H9 (cell line): ENCODE results near the gene C2orf81. TPM values are rescaled to one million over a fixed set of nuclear protein-coding genes. Genes with fewer than 3 reads are reported as not detected.

Source experiments
- DNase-seq: peaks from one replicate; pipeline ENCODE4 v3.0.0-alpha.2; 2017
- H2AFZ ChIP-seq: one replicate; pipeline ENCODE4 v1.6.1; 2013; ENCODE audit warnings: mild to moderate bottlenecking, low read length, control low read depth, moderate library complexity
- H2AK5ac ChIP-seq: 2 replicates; pipeline ENCODE4 v1.6.1; 2013; ENCODE audit warnings: low read length, control low read depth, mixed read lengths; ENCODE audit not compliant: insufficient read length
- H2BK120ac ChIP-seq: one replicate; pipeline ENCODE4 v1.6.1; 2013; ENCODE audit warnings: low read depth, mild to moderate bottlenecking, low read length, control low read depth, inconsistent platforms; ENCODE audit not compliant: poor library complexity, severe bottlenecking
- H2BK12ac ChIP-seq: 2 replicates; pipeline ENCODE4 v1.6.1; 2013; ENCODE audit warnings: low read length, control low read depth, mixed read lengths, low read depth; ENCODE audit not compliant: insufficient read length
- H2BK15ac ChIP-seq: 2 replicates; pipeline ENCODE4 v1.6.1; 2013; ENCODE audit warnings: low read depth, low read length, control low read depth
- H2BK20ac ChIP-seq: one replicate; pipeline ENCODE4 v1.6.1; 2013; ENCODE audit warnings: low read depth, mild to moderate bottlenecking, low read length, control low read depth, inconsistent platforms; ENCODE audit not compliant: poor library complexity, severe bottlenecking
- H2BK5ac ChIP-seq: 2 replicates; pipeline ENCODE4 v1.6.1; 2013; ENCODE audit warnings: low read length, control low read depth, mixed read lengths; ENCODE audit not compliant: insufficient read length
- H3K14ac ChIP-seq: 2 replicates; pipeline ENCODE4 v1.6.1; 2013; ENCODE audit warnings: low read length, control low read depth; ENCODE audit not compliant: insufficient read depth
- H3K18ac ChIP-seq: 2 replicates; pipeline ENCODE4 v1.6.1; 2013; ENCODE audit warnings: low read depth, mild to moderate bottlenecking, mixed read lengths, low read length, control low read depth; ENCODE audit not compliant: insufficient read length
- H3K23ac ChIP-seq: 2 replicates; pipeline ENCODE4 v1.6.1; 2013; ENCODE audit warnings: low read length, control low read depth, mixed read lengths, low read depth; ENCODE audit not compliant: insufficient read length
- H3K23me2 ChIP-seq: 2 replicates; pipeline ENCODE4 v1.6.1; 2013; ENCODE audit warnings: low read depth, mild to moderate bottlenecking, mixed read lengths, low read length, control low read depth; ENCODE audit not compliant: insufficient read length, poor library complexity, severe bottlenecking
- H3K27ac ChIP-seq: 2 replicates; pipeline ENCODE4 v1.5.1; 2013; ENCODE audit warnings: low read length, control low read depth, mixed read lengths, low read depth; ENCODE audit not compliant: insufficient read length
- H3K27me3 ChIP-seq: 2 replicates; pipeline ENCODE4 v1.6.1; 2013; ENCODE audit warnings: low read length, control low read depth, inconsistent platforms; ENCODE audit not compliant: insufficient read depth
- H3K4ac ChIP-seq: 2 replicates; pipeline ENCODE4 v1.6.1; 2013; ENCODE audit warnings: low read depth, mild to moderate bottlenecking, control low read depth, inconsistent platforms, low read length, moderate library complexity
- H3K4me1 ChIP-seq: 2 replicates; pipeline ENCODE4 v1.6.1; 2013; ENCODE audit warnings: low read length, control low read depth, inconsistent platforms; ENCODE audit not compliant: insufficient read depth
- H3K4me2 ChIP-seq: 2 replicates; pipeline ENCODE4 v1.6.1; 2013; ENCODE audit warnings: low read length, control low read depth, mixed read lengths; ENCODE audit not compliant: insufficient read length, insufficient read depth
- H3K56ac ChIP-seq: 2 replicates; pipeline ENCODE4 v1.6.1; 2013; ENCODE audit warnings: low read depth, mild to moderate bottlenecking, mixed read lengths, low read length, control low read depth; ENCODE audit not compliant: insufficient read length
- H3K79me1 ChIP-seq: 2 replicates; pipeline ENCODE4 v1.6.1; 2013; ENCODE audit warnings: low read depth, mild to moderate bottlenecking, moderate library complexity, low read length, control low read depth, inconsistent platforms; ENCODE audit not compliant: insufficient read depth, poor library complexity, severe bottlenecking
- H3K79me2 ChIP-seq: 2 replicates; pipeline ENCODE4 v1.6.1; 2013; ENCODE audit warnings: low read length, control low read depth, inconsistent platforms; ENCODE audit not compliant: insufficient read depth
- H3K9ac ChIP-seq: 2 replicates; pipeline ENCODE4 v1.6.1; 2013; ENCODE audit warnings: low read length, control low read depth, mixed read lengths; ENCODE audit not compliant: insufficient read length; ENCODE audit errors: extremely low read depth
- H3K9me3 ChIP-seq: one replicate; pipeline ENCODE4 v1.6.1; 2013; ENCODE audit warnings: low read depth, low read length, inconsistent platforms; ENCODE audit not compliant: control insufficient read depth
- H3T11ph ChIP-seq: one replicate; pipeline ENCODE4 v1.6.1; 2013; ENCODE audit warnings: mild to moderate bottlenecking, low read length, control low read depth, inconsistent platforms
- H4K20me1 ChIP-seq: one replicate; pipeline ENCODE4 v1.6.1; 2013; ENCODE audit not compliant: control insufficient read depth, insufficient read length, insufficient read depth
- H4K5ac ChIP-seq: 2 replicates; pipeline ENCODE4 v1.6.1; 2013; ENCODE audit warnings: low read depth, mild to moderate bottlenecking, mixed read lengths, low read length, control low read depth; ENCODE audit not compliant: insufficient read length
- H4K8ac ChIP-seq: replicated peaks from 2 replicates; pipeline ENCODE4 v1.6.1; 2013; ENCODE audit warnings: low read length, control low read depth, mixed read lengths, low read depth; ENCODE audit not compliant: insufficient read length
- H4K91ac ChIP-seq: 2 replicates; pipeline ENCODE4 v1.6.1; 2013; ENCODE audit warnings: low read depth, mild to moderate bottlenecking, moderate library complexity, mixed read lengths, low read length, control low read depth; ENCODE audit not compliant: insufficient read length
- H3K27ac Mint-ChIP-seq, 3 experiments: 2 replicates in 2 of 3; 3 replicates in 1 of 3; pipeline ENCODE4 v1.8.0; 2020 to 2021; ENCODE audit warnings: mixed read lengths in 3 of 3, mild to moderate bottlenecking in 1 of 3, moderate library complexity in 1 of 3
- H3K27me3 Mint-ChIP-seq: 2 replicates; pipeline ENCODE4 v1.8.0; 2021; ENCODE audit warnings: low read depth, mild to moderate bottlenecking, moderate library complexity, mixed read lengths
- H3K36me3 Mint-ChIP-seq, 3 experiments: 2 replicates in 2 of 3; 3 replicates in 1 of 3; pipeline ENCODE4 v1.8.0; 2020 to 2021; ENCODE audit warnings: low read depth in 3 of 3, mixed read lengths in 3 of 3; ENCODE audit not compliant: insufficient read depth in 1 of 3
- H3K4me1 Mint-ChIP-seq, 2 experiments: 2 replicates each; pipeline ENCODE4 v1.8.0; 2020; ENCODE audit warnings: mixed read lengths in 2 of 2
- H3K4me3 Mint-ChIP-seq, 2 experiments: 2 replicates in 1 of 2; 3 replicates in 1 of 2; pipeline ENCODE4 v1.8.0; 2020 to 2021; ENCODE audit warnings: mild to moderate bottlenecking in 2 of 2, mixed read lengths in 2 of 2, moderate library complexity in 1 of 2
- H3K9me3 Mint-ChIP-seq, 2 experiments: 2 replicates in 1 of 2; 3 replicates in 1 of 2; pipeline ENCODE4 v1.8.0; 2020; ENCODE audit warnings: mild to moderate bottlenecking in 2 of 2, mixed read lengths in 2 of 2, moderate library complexity in 1 of 2
- CTCF ChIP-seq: fragments of 200-600 bp; sonication (generic); conservative IDR thresholded peaks from 3 replicates; pipeline ENCODE4 v1.8.0; 2021; ENCODE audit warnings: antibody characterized with exemption, mild to moderate bottlenecking
- WGBS: extraction: QIAGEN DNeasy Blood & Tissue Kit; methylation state at CpG from one replicate; pipeline ENCODE4 v1.1.7; 2013; ENCODE audit warnings: missing lambda C conversion rate, low lambda C conversion rate, mixed read lengths; ENCODE audit not compliant: insufficient read length; ENCODE audit errors: extremely low coverage; 5-methylcytosine and 5-hydroxymethylcytosine counted together
- total RNA-seq: library from RNA; stranded (reverse); gene quantifications from 2 replicates; pipeline ENCODE4 v1.2.1, GENCODE V29; 2021

C2orf81 gene
- total RNA-seq, 1 experiment from 2014 or later, result 3.5 TPM

GRCh38 chr2:74415762-74416395, 5.5 kb downstream of the C2orf81 start:
- no peak overlapping the region for H2BK5ac ChIP-seq
- DNase-seq, result no peak
- peaks cover 23% of the 10 kb centered on the region for H3K27me3 Mint-ChIP-seq
- no peaks in the 10 kb centered on the region for H4K20me1 ChIP-seq
- H3K4ac ChIP-seq, result no peak overlapping the region
- no peaks in the 10 kb centered on the region for H3K79me1 ChIP-seq
- H3K4me2 ChIP-seq, result no peak overlapping the region
- H3K27me3 ChIP-seq, result no peaks in the 10 kb centered on the region
- H2AFZ ChIP-seq, result no peak overlapping the region
- no peaks in the 10 kb centered on the region; a peak in 1 of 7 replicates for H3K36me3 Mint-ChIP-seq
- H3K9me3 ChIP-seq, result no peaks in the 10 kb centered on the region
- no peak overlapping the region for H3K9ac ChIP-seq
- H2AK5ac ChIP-seq, result no peak overlapping the region
- no peaks in the 10 kb centered on the region for H3K79me2 ChIP-seq
- no CpG with 5 or more reads among the region's 35 CpGs for WGBS
- H2BK12ac ChIP-seq, result no peak overlapping the region
- peaks cover 0 to 14% of the 10 kb centered on the region in 2 experiments; a peak in 2 of 4 replicates for H3K4me1 Mint-ChIP-seq
- TF ChIP-seq CTCF, result no peak
- no peak overlapping the region for H2BK20ac ChIP-seq
- no peak overlapping the region for H4K5ac ChIP-seq
- no peak overlapping the region for H3K4me3 Mint-ChIP-seq
- no peak overlapping the region for H3K56ac ChIP-seq
- H4K91ac ChIP-seq, result no peak overlapping the region
- no peak overlapping the region for H3K18ac ChIP-seq
- H3K4me1 ChIP-seq, result no peaks in the 10 kb centered on the region
- no peak overlapping the region for H2BK15ac ChIP-seq
- no peak overlapping the region for H2BK120ac ChIP-seq
- no peak overlapping the region; the same call in 1 of the 2 replicates for H3K14ac ChIP-seq
- no peak overlapping the region for H3K23ac ChIP-seq
- H3K27ac Mint-ChIP-seq, result no peak overlapping the region
- H3K9me3 Mint-ChIP-seq, result no peaks in the 10 kb centered on the region
- no peaks in the 10 kb centered on the region for H3K23me2 ChIP-seq
- no peak overlapping the region for H3T11ph ChIP-seq
- no peak overlapping the region for H4K8ac ChIP-seq
- no peak overlapping the region for H3K27ac ChIP-seq
